GM12875 (cell line): ENCODE measurements around the gene PPP1R14D.
A peak's percentile ranks its signal among the peaks of the same experiment; 100 is the strongest.

Source experiments
- H3K4me3 ChIP-seq: one replicate; pipeline ENCODE4 v1.5.1; 2011; ENCODE audit warnings: low read depth, low read length, control low read depth
- CTCF ChIP-seq: IDR thresholded peaks from 2 replicates; pipeline ENCODE4 v1.5.1; 2011; ENCODE audit warnings: low read depth, mild to moderate bottlenecking, control low read depth, inconsistent platforms, low read length, moderate library complexity, borderline replicate concordance; ENCODE audit not compliant: insufficient read depth

The PPP1R14D gene

DNA sequence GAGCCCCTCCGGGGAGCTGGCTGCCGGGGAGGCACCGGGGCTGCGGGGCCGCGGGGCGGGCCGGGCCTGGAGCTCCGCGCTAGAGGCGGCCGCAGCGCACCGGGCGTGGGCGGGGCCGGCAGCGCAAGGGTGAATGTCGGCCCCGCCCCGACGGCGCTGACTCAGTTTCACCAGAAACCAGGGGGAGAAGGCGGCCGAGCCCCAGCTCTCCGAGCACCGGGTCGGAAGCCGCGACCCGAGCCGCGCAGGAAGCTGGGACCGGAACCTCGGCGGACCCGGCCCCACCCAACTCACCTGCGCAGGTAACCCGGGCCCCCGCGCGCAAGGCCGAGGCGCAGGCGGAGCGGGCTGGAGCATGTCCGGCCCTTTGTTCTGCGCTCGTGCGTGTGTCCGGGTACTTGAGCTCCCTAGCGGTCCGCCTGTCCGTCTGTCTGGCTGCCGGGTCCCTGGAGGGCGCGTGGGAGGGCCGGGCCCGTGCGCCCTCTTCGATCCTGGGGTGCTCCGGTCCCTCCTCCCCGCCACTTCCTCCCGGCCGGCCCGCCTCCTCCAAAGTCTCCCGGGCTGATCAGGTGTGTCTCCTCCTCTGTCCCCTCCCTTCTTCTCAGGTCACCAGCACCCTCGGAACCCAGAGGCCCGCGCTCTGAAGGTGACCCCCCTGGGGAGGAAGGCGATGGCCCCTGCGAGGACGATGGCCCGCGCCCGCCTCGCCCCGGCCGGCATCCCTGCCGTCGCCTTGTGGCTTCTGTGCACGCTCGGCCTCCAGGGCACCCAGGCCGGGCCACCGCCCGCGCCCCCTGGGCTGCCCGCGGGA lies 15.6 kb upstream of the PPP1R14D start, which contains the start of gene SPINT1:
SPINT1 (plus strand) TSS at position 164 of the 811 bp plus-strand sequence; CDS start at position 671, 507 bp downstream.
- no peak for TF ChIP-seq CTCF
- peak within 1 kb of the TSS; percentile 69 for H3K4me3 ChIP-seq

GRCh38 chr15:40843261-40843884 lies 14.9 kb upstream of the PPP1R14D start:
- peak overlapping the region; percentile 11 for H3K4me3 ChIP-seq
- TF ChIP-seq CTCF: no peak

DNA sequence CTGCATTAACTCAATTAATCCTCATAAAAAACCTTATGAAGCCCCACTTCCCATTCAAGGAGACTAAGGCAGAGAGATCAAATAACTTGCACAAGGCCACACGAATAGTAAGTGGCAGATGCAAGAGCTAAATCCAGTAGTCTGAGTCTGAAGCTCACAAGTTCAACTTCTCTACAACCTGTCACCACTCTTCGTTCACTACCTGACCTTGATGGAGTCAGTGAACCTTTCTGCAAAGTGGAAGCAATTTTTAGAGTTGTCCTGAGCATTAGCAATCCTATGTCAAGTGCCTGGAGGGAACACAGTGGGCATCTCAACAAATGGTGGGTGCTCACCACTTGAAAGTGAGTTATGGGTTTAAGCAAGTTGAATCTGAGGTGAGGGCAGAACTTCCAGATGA lies 13.2 kb upstream of the PPP1R14D start:
- no peak overlapping the region for H3K4me3 ChIP-seq
- TF ChIP-seq CTCF: no peak

DNA sequence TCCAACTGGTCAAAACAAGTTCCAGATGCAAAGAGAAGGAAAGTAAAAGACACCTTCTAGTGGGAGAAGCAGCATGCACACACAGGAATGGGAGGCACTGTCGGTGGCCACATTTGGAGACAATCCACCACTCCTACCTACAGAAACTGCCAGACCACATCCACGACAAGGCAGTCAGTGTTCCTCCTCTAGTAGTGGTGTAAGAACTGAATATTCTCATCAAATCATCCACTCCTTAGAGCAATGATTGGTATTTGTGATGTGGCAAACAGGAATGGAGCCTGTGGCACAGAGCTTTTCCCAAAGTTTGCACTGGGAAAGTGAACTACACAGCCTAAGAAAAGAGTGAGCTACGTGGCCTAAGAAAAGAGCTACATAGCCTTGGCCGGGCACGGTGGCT lies 10.2 kb upstream of the PPP1R14D start:
- no peak overlapping the region for H3K4me3 ChIP-seq
- TF ChIP-seq CTCF: no peak

GRCh38 chr15:40836020-40836419 lies 7.5 kb upstream of the PPP1R14D start:
- TF ChIP-seq CTCF: no peak
- H3K4me3 ChIP-seq: no peak overlapping the region

DNA sequence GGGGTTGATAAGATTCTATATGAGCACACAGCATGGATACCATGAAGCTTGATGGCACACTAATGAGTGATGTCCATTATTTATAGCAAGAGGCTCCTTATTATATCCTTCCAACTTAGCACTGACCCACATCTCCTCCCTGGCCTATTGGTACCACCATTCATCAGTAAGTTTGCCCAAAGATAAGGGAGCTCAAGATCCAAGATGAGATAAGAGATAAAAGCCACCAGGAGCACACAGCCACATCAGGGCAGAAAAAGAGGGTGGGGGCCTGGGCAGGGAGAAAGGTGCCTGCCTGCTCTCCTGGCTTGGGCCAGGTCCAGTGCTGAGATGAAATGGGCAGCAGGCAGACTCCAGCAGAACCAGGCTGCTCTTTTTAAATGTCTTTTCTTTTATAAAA lies 4.4 kb upstream of the PPP1R14D start:
- H3K4me3 ChIP-seq: no peak overlapping the region
- no peak for TF ChIP-seq CTCF

DNA sequence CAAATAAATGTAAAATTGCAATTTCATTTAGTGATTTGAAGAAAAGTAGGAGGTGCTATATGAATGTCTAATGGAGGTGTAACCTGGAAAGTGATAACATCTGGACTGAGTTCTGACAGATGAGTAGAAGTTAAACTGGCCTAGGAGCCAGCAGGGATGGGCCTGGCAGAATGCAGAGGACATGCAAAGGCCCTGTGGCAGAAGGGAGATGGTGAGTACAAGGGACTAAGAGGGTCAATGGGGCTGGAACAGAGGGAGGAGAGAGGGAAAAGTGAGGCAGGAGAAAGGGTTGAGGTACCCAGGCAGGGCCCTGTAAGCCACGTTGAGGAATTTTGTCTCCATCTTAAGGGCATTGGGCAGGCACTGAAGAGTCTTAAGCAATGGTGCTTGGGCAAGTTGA lies 3.4 kb upstream of the PPP1R14D start:
- no peak overlapping the region for H3K4me3 ChIP-seq
- TF ChIP-seq CTCF: no peak
